ENCODE results near the gene APOBEC3B.

DNA sequence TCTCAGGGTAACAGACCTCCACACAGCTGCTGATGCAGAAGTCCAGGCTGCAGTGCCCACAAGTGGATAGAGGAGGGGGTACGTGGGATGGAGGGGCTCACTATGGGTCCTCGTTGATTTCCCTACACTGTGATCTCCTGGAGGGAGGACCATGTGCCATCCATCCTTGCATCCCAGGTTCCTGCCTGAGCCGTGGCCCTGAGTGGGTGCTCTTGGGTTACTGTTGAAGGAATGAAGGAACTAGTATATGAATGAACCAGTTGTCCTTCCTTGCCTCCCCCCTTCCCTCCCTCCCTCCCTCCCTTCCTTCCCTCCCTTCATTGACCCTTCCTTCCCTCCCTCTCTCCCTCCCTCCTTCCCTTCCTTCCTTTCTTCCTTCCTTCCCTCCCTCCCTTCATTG is 15.4 kb downstream of the APOBEC3B start:
- TF ChIP-seq, protein P1, sequence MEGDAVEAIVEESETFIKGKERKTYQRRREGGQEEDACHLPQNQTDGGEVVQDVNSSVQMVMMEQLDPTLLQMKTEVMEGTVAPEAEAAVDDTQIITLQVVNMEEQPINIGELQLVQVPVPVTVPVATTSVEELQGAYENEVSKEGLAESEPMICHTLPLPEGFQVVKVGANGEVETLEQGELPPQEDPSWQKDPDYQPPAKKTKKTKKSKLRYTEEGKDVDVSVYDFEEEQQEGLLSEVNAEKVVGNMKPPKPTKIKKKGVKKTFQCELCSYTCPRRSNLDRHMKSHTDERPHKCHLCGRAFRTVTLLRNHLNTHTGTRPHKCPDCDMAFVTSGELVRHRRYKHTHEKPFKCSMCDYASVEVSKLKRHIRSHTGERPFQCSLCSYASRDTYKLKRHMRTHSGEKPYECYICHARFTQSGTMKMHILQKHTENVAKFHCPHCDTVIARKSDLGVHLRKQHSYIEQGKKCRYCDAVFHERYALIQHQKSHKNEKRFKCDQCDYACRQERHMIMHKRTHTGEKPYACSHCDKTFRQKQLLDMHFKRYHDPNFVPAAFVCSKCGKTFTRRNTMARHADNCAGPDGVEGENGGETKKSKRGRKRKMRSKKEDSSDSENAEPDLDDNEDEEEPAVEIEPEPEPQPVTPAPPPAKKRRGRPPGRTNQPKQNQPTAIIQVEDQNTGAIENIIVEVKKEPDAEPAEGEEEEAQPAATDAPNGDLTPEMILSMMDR (IDR thresholded peaks at IDR 0.05; ENCODE audit: poor library complexity) = no peak
- TF ChIP-seq EZH2 (IDR thresholded peaks at IDR 0.05; ENCODE audit: borderline replicate concordance) = no peak
